ENCODE data around the gene ANKMY1. TPM values are rescaled to one million over a fixed set of nuclear protein-coding genes. Genes with fewer than 3 reads are reported as not detected.

The ANKMY1 gene
- total RNA-seq, 1 experiment from 2014 or later = 28.3 TPM

GRCh38 chr2:240565333-240566202, 7.8 kb upstream of the ANKMY1 start:
- H3K9ac ChIP-seq (ENCODE audit: low read length) = peak overlapping the region; percentile 87
- BruUV-seq (replicated peaks) = TSS peak; percentile 41
- peak overlapping the region; percentile 100 for H3K27ac ChIP-seq (ENCODE audit: low read depth, low read length)
- ATAC-seq (peak; percentile 40), DNase-seq (ENCODE audit: low read depth, low spot score) (peak; percentile 87)
- no peaks in the 10 kb centered on the region for H3K27me3 ChIP-seq (ENCODE audit: insufficient read depth, low read length)
- intact Hi-C loops (cut with micrococcal nuclease) = loop anchor here (1.0 to 10.0 kb wide), 3 partner anchors 14 to 331 kb away; no protein-coding TSS in a partner anchor
- no peaks in the 10 kb centered on the region for H4K20me1 ChIP-seq (ENCODE audit: insufficient read depth)
- CTCF ChIA-PET = interaction anchor here (0.6 to 3.4 kb wide), 9 partner anchors 9 to 332 kb away, joined by 3 to 48 read pairs (median 6); partner anchors contain the start of gene CAPN10
- no peaks in the 10 kb centered on the region for H3K9me3 ChIP-seq (ENCODE audit: control insufficient read depth in 1 of 2, insufficient read depth in 1 of 2, low read depth in 1 of 2, low read length in 2 of 2)
- no peaks in the 10 kb centered on the region for H3K9me2 ChIP-seq (ENCODE audit: insufficient read depth)
- RAD21 ChIA-PET (ENCODE audit: low non-redundant PET in 1 of 2, low total read pairs in 2 of 2, uncharacterized antibody in 2 of 2, unreplicated experiment in 2 of 2) = interaction anchor here (0.7 to 2.0 kb wide), 6 partner anchors 9 to 127 kb away, joined by 3 to 6 read pairs (median 4); partner anchors contain the start of gene CAPN10 (in 1 of the 2)
- H3K4me2 ChIP-seq (ENCODE audit: low read length) = peak overlapping the region; percentile 86
- H3K4me3 ChIP-seq (replicated peaks in 1 of 2; ENCODE audit: low read depth in 1 of 2, low read length in 2 of 2) = peak overlapping the region; percentile 55 to 63
- peaks cover 51 to 73% of the 10 kb centered on the region in 2 experiments for H3K4me1 ChIP-seq (ENCODE audit: control insufficient read depth in 1 of 2, insufficient read depth in 2 of 2, low read length in 2 of 2)
- POLR2A ChIA-PET = interaction anchor here (0.9 to 2.0 kb wide), 5 partner anchors 9 to 131 kb away, joined by 3 to 23 read pairs (median 4); partner anchors contain the start of gene CAPN10
- peaks cover 0 to 7% of the 10 kb centered on the region in 2 experiments; a peak in 1 of 4 replicates for H3K36me3 ChIP-seq (ENCODE audit: control insufficient read depth in 1 of 2, insufficient read depth in 2 of 2, low read length in 2 of 2)
- TF ChIP-seq ZFX (IDR thresholded peaks at IDR 0.05) (peak; percentile 33; the same call in 1 of the 2 replicates), TCF7L2 (IDR thresholded peaks at IDR 0.05; ENCODE audit: borderline replicate concordance, extremely low read depth, insufficient read depth, insufficient read length) (peak; percentile 48), SRF (IDR thresholded peaks at IDR 0.05; ENCODE audit: low read depth) (no peak), POLR2A (IDR thresholded peaks at IDR 0.05; ENCODE audit: borderline replicate concordance, extremely low read depth, insufficient read depth, insufficient read length) (peak; percentile 26), ELF1 (IDR thresholded peaks at IDR 0.05; ENCODE audit: borderline replicate concordance, low read depth) (no peak), YY1 (IDR thresholded peaks at IDR 0.05; ENCODE audit: extremely low read depth, insufficient replicate concordance, low read depth, low read length) (peak; percentile 41), CBX3 (IDR thresholded peaks at IDR 0.05; ENCODE audit: low read depth) (no peak), CTCF (IDR thresholded peaks at IDR 0.05 in 2 of 3, conservative IDR thresholded peaks at IDR 0.05 in 1 of 3; ENCODE audit: borderline replicate concordance in 1 of 3, insufficient read depth in 1 of 3, low read depth in 2 of 3, low read length in 2 of 3) (no peak), SP1 (IDR thresholded peaks at IDR 0.05; ENCODE audit: low read depth) (no peak), POLR2AphosphoS5 (IDR thresholded peaks at IDR 0.05; ENCODE audit: low read depth, low read length) (peak; percentile 83)
- TF ChIP-seq, protein P1, sequence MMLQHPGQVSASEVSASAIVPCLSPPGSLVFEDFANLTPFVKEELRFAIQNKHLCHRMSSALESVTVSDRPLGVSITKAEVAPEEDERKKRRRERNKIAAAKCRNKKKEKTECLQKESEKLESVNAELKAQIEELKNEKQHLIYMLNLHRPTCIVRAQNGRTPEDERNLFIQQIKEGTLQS (IDR thresholded peaks at IDR 0.05) = no peak
- peaks cover 35% of the 10 kb centered on the region for H3K79me2 ChIP-seq (ENCODE audit: insufficient read depth, low read length)
- no peak overlapping the region for H2AFZ ChIP-seq (ENCODE audit: low read depth, low read length, poor library complexity, severe bottlenecking)

Measured in HCT116 (cell line).